ENCODE data around the gene CAMK1D. TPM values are rescaled to one million over a fixed set of nuclear protein-coding genes. Genes with fewer than 3 reads are reported as not detected.

The CAMK1D gene
- total and polyA plus RNA-seq, 2 experiments from 2014 or later, result 4.6 to 7.2 TPM

GRCh38 chr10:12766223-12766622 is 416.9 kb downstream of the CAMK1D start (continued):
- TF ChIP-seq CTCF (conservative IDR thresholded peaks at IDR 0.05; ENCODE audit: low read depth in 2 of 2), result no peak
- no peak for TF ChIP-seq NANOG (IDR thresholded peaks at IDR 0.05; ENCODE audit: borderline replicate concordance)
- no peak for TF ChIP-seq ZNF114 (CRISPR knock-in tag; IDR thresholded peaks at IDR 0.05)
- TF ChIP-seq REST (IDR thresholded peaks at IDR 0.05; ENCODE audit: unreplicated experiment), result no peak
- TF ChIP-seq EZH2phosphoT487 (IDR thresholded peaks at IDR 0.05; ENCODE audit: unreplicated experiment), result no peak
- TF ChIP-seq STAT1 (IDR thresholded peaks at IDR 0.05; ENCODE audit: unreplicated experiment), result no peak
- no peak for TF ChIP-seq POLR2AphosphoS5 (IDR thresholded peaks at IDR 0.05; ENCODE audit: low read depth)
- TF ChIP-seq ETS1 (IDR thresholded peaks at IDR 0.05), result no peak
- no peak for TF ChIP-seq ZNF331 (CRISPR knock-in tag; IDR thresholded peaks at IDR 0.05; ENCODE audit: low read depth)
- TF ChIP-seq EZH2 (IDR thresholded peaks at IDR 0.05; ENCODE audit: low read depth, unreplicated experiment), result no peak
- TF ChIP-seq JUNB (IDR thresholded peaks at IDR 0.05; ENCODE audit: unreplicated experiment), result no peak

- DNase-seq (ENCODE audit: low spot score) (peak; percentile 77), ATAC-seq (peak; percentile 72)
- H3K4me1 Mint-ChIP-seq, result peaks cover 54% of the 10 kb centered on the region
- TF ChIP-seq ZNF331 (CRISPR knock-in tag; IDR thresholded peaks at IDR 0.05; ENCODE audit: low read depth) (no peak), STAT1 (IDR thresholded peaks at IDR 0.05; ENCODE audit: unreplicated experiment) (no peak), CTCF (conservative IDR thresholded peaks at IDR 0.05; ENCODE audit: low read depth in 2 of 2) (no peak), POLR2AphosphoS5 (IDR thresholded peaks at IDR 0.05; ENCODE audit: low read depth) (no peak), EZH2phosphoT487 (IDR thresholded peaks at IDR 0.05; ENCODE audit: unreplicated experiment) (no peak), ZNF114 (CRISPR knock-in tag; IDR thresholded peaks at IDR 0.05) (no peak), ETS1 (IDR thresholded peaks at IDR 0.05) (no peak)
Observed at GRCh38 chr10:12768156-12769100, 419.1 kb downstream of the CAMK1D start.

More at GRCh38 chr10:12768156-12769100, 419.1 kb downstream of the CAMK1D start:
- Mint-ChIP-seq H3K27ac (peak overlapping the region; percentile 85), H3K4me3 (peak overlapping the region; percentile 57), H3K9me3 (no peaks in the 10 kb centered on the region), H3K36me3 (ENCODE audit: low read depth) (peaks cover 10% of the 10 kb centered on the region), H3K27me3 (ENCODE audit: insufficient read depth, low read depth, poor library complexity) (peaks cover 11% of the 10 kb centered on the region)
- 0 out of 2 replicates have a peak, but pooled peaks cover 4% of the 10 kb centered on the region for H3F3A ChIP-seq (replicated peaks; ENCODE audit: low read depth)
- no peaks in the 10 kb centered on the region for H3K36me3 ChIP-seq (ENCODE audit: insufficient read depth)
- no peak overlapping the region for H2AFZ ChIP-seq
- peak overlapping the region; percentile 52 for H3K27ac ChIP-seq (ENCODE audit: low read depth)
- H4K20me1 ChIP-seq (replicated peaks; ENCODE audit: insufficient read depth), result no peaks in the 10 kb centered on the region
- no peaks in the 10 kb centered on the region for H3K79me2 ChIP-seq (replicated peaks; ENCODE audit: insufficient read depth)
- H3K27me3 ChIP-seq (ENCODE audit: insufficient read depth), result no peaks in the 10 kb centered on the region
- H3K9me2 ChIP-seq (ENCODE audit: insufficient read depth), result no peaks in the 10 kb centered on the region
- peak overlapping the region; percentile 22 for H3K4me3 ChIP-seq
- H3K4me2 ChIP-seq, result peak overlapping the region; percentile 65
- peaks cover 38% of the 10 kb centered on the region for H3K4me1 ChIP-seq (ENCODE audit: insufficient read depth)
